HK-2 (cell line): ENCODE data around the gene GMPPB.
A peak's percentile ranks its signal among the peaks of the same experiment; 100 is the strongest.
"Not testable (repeated sequence)": the region's sequence is repeated elsewhere in the genome, so short reads cannot be mapped to it uniquely, and the experiment has no call there.

Experiments used
- DNase-seq: peaks from one replicate; pipeline ENCODE4 v3.0.0-alpha.2; 2018; ENCODE audit not compliant: unreplicated experiment

Gene GMPPB

GRCh38 chr3:49723628-49724551 is at the start of gene GMPPB:
TSS of gene GMPPB (minus strand) at chr3:49723951. CDS start at chr3:49723726, 225 bp downstream.
- DNase-seq = peak; percentile 94

GRCh38 chr3:49772703-49773102 is 49.0 kb upstream of the GMPPB start:
- DNase-seq = no peak

- no peak for DNase-seq
These were observed 47.7 kb upstream of the GMPPB start for GRCh38 chr3:49771340-49771938.

GRCh38 chr3:49769926-49770325 is 46.2 kb upstream of the GMPPB start:
- DNase-seq = no peak

- no peak for DNase-seq
These were observed 45.6 kb upstream of the GMPPB start for GRCh38 chr3:49769286-49769915.

- DNase-seq = no peak
These were observed 40.2 kb upstream of the GMPPB start for GRCh38 chr3:49763981-49764380.

- DNase-seq = no peak
These were observed 37.9 kb upstream of the GMPPB start for GRCh38 chr3:49761661-49762060.

GRCh38 chr3:49759226-49759625 is 35.5 kb upstream of the GMPPB start:
- no peak for DNase-seq

- no peak for DNase-seq
These were observed 33.4 kb upstream of the GMPPB start for GRCh38 chr3:49757197-49757596.

GRCh38 chr3:49756036-49756435 is 32.3 kb upstream of the GMPPB start:
- DNase-seq = no peak

GRCh38 chr3:49754536-49754935 is 30.8 kb upstream of the GMPPB start:
- no peak for DNase-seq

GRCh38 chr3:49751501-49751900 is 27.8 kb upstream of the GMPPB start:
- DNase-seq = no peak

- no peak for DNase-seq
These were observed 26.3 kb upstream of the GMPPB start for GRCh38 chr3:49750056-49750455.

- DNase-seq = not testable (repeated sequence)
These were observed 25.1 kb upstream of the GMPPB start for GRCh38 chr3:49748874-49749273.

- no peak for DNase-seq
These were observed 24.2 kb upstream of the GMPPB start for GRCh38 chr3:49747792-49748480.

- no peak for DNase-seq
These were observed 22.2 kb upstream of the GMPPB start for GRCh38 chr3:49745986-49746385.

- no peak for DNase-seq
These were observed 16.7 kb upstream of the GMPPB start for GRCh38 chr3:49740427-49740826.

- DNase-seq = no peak
These were observed 14.4 kb upstream of the GMPPB start for GRCh38 chr3:49738067-49738713.

GRCh38 chr3:49734752-49735151 is 11.0 kb upstream of the GMPPB start:
- DNase-seq = no peak

GRCh38 chr3:49733551-49733950 is 9.8 kb upstream of the GMPPB start:
- no peak for DNase-seq

- DNase-seq = no peak
These were observed 8.8 kb upstream of the GMPPB start for GRCh38 chr3:49732597-49732996.
